HG03095 (cell line): ENCODE data around the gene RRP15.
A peak's percentile ranks its signal among the peaks of the same experiment; 100 is the strongest.

Source experiments
- ATAC-seq: cut with Tn5 transposase; IDR thresholded peaks from one replicate; pipeline ENCODE4 v1.9.1; 2021; ENCODE audit warnings: moderate library complexity; ENCODE audit not compliant: unreplicated experiment

The RRP15 gene

DNA sequence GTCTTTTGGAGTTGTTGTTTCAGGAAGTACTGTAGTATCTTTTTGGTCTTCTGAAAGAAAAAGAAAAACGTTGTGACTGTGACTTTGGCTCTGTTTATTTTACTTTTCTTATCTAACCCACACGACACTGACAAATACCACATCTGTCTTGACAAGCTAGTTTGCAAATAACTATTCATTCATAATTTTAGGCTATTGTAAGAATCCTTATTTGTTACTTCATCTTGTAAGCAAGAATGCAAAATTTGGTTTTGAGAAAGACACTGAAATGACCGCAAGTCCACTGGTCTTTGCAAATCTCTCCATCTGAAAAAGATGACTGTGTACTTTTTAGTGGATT lies 72.8 kb downstream of the RRP15 start:
- ATAC-seq: no peak

DNA sequence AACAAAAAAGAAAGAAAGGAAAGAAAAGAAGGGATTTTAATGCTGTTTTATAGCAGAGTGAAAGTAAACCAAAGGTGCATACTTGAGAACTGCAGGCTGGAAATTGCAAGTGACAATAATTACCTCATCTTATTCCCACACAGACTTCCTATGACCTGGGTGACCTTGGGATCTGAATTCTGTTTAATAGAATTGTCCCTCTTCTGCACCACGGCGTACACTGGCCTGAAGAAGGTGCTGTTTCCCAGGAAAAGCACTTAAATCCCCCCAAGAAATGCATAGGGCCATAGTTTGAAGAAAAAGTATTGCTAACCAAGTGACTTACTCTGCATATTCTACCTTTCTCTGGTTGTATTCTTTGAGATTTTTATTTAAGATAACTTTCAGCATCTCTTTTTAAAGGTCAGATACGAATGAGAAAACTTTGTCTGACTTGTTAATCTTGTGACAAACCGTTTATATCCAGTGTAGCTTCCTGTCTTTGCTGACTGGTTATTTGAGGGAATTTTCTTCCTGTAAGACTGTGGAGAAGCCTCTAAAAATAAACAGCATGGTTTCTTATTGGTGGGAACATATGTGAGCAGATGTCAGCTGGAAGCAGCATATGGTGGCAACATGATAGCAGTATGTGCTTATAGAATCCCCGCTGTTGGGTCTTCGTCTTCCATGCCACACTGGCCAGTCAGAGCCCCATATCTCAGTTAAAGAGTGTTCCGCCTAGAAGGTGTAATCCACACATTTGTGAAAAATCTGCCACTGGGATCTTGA lies 76.4 kb downstream of the RRP15 start:
- no peak for ATAC-seq

DNA sequence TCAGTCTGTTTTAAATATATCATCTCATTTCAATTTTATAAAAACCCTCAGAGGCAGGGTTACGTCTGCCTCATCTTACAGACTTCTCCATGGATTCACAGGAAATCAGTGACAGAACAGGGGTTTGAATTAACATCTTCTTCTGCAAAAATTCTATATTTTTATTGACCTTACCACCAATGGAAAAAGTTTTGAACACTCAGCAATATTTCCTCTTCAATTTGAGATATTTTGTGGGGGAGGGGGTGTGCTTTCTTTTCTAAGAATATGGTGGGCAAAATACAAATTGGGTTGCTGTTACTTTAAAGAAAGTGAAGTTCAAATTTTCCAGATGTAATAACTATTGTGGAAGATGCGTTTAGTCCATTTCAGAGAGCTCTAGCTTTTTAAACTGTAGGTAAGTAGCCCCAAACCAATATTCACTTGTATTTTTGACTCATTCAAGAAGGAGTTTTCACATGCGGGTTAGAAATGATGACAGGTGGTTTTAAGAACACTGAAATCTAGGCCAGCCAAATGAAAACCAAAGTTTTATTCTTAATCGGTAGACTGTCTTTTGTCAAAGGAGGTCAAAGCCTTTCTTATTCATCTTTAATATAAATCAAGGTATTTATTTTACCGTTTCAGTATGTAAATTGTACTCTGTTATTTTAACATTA lies 77.5 kb downstream of the RRP15 start:
- ATAC-seq: no peak

DNA sequence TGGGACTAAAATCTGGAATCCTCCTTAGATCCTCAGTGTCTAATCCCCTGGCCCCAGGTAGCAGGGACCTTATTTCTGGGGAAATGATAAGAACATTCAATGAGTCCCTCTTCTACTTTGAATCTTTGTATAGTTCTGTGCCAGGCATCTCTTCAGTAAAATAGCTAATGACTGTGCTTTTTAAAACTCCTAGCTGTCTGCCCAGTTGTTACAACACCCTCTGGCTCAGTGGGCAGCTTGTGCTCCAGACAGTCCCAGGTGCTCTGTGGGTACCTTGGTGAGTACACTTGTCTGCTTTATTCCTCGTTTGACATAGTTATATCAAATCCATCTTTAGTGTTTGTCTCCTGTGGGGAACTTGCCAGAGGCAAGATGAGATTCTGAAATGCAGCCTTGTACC lies 78.0 kb downstream of the RRP15 start:
- no peak for ATAC-seq

DNA sequence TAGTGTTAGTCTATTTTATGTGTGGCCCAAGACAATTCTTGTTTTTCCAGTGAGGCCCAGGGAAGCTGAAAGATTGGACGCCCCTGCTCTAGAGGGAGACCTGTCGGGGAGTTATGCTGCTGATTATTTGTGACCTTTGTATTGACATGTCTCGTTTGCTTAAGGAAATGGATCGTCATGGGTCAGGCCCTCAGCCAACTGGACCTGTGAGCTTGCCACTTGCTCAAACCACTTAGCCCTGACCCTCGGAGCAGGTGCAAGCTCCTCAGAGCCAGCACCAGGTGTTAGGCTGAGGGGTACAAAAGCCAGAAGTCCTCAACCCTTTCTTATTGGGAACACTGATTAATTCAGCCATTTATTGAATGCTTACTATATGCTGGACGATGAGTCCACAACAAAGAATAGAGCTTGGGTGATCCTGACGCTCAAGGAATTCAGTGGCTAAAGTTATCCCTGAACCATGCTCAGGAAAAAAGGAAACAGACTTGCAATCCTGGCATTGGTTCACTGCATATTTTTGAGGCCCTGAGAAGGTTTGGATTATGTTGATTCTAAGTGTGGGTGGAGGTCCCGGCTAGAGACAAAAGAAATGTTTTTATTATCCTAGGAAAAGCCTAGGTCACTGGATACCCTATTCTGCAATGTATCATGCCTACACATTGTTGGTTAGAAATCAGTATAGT lies 79.1 kb downstream of the RRP15 start:
- ATAC-seq: no peak

DNA sequence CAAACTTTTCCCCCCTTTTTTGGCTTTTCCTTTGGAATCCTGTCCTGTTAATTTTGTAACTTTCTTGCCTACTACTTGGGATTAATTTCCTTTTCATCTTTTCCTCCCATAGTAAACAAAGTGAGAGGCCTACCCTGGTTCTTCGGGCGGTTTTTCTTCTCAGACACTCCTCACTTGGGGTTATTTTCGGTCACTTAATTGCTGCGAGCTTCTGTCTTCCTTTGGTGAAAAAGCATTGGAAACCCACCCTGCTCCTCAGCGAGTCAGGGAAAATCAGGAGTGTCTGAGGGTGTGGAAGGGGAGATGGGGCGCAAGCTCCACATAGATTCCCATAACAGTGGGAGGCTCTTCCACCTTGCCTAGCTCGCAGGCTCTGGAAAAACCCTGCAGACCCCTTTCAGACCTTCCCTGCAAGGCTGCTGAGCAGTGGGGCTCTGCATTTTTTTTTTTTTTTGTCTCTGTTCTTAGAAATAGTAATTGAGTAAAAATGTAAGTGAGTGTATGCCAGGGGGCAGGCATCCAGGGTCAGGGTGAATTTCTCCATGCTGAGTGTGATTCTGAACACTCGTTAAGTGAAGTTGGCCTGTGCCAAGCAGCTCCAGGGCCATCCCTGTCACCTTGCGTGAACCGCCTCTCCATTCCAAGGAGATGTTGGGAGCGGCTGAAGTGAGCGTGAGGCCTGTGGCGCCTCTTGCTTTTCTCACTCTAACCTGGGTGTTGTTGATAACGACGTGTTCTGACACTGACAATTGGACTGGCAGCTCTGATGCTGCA lies 80.3 kb downstream of the RRP15 start:
- ATAC-seq: no peak

DNA sequence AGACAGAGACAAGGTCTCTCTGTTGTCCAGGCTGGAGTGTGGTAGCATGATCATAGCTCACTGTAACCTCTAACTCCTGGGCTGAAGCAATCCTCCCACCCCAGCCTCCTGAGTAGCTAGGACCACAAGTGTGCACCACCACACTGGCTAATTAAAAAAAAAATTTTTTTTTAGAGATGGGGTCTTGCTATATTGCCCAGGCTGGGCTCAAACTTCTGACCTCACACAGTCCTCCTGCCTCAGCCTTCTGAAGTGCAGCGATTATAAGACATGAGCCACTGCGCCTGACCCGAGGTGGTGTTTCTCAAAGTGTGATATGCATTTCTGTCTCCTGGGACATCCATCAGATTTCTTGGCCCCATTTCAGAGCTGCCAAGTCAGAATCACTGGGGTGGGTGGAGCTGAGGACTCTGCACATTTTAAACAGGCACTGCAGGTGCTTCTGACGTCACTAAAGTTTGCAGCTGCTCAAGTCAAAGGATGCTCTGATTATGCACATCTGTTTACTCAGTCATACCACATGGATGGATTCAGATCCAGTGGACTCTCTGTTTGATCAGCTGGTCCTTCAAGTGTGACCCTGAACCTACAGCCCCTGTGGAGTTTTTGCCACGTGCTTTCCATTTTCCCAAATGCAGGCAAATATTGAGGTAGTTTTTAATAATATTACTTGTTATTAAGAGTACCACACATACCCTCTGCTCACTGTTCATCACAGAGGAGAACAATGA lies 81.4 kb downstream of the RRP15 start:
- ATAC-seq: no peak

DNA sequence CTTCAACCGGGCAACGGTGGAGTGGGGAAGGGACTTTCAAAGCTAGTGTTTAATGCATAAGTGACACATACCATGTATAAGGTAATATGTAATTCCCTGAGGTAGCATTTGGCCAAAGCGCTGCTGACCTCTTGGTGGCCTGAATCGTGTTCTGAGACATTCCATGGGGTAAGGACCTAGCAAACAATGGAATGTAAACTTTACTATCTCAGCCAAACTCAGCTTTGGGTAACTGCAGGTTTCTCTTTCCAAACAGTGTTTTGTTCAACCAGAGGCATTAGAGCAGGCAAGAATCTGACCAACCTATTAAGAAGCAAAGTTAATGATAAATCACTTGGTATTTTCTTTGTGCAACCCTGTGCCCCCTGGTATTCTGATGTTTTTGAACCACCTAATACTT lies 82.0 kb downstream of the RRP15 start:
- ATAC-seq: no peak

DNA sequence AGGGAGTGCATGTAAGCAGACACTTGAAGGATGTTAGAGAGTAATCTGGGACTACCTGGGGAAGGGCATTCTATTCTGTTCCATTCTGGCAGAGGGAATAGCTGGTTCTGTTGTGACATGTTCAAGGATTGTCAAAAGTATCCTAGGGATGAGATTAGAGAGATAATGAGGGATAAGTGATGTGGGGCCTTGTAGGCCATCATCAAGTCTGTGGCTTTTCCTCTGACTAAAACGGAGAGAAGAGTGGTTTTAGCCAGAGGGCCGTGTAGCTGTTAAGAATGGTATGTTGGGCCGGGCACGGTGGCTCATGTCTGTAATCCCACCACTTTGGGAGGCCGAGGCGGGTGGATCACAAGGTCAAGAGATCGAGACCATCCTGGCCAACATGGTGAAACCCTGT lies 83.6 kb downstream of the RRP15 start:
- no peak for ATAC-seq

DNA sequence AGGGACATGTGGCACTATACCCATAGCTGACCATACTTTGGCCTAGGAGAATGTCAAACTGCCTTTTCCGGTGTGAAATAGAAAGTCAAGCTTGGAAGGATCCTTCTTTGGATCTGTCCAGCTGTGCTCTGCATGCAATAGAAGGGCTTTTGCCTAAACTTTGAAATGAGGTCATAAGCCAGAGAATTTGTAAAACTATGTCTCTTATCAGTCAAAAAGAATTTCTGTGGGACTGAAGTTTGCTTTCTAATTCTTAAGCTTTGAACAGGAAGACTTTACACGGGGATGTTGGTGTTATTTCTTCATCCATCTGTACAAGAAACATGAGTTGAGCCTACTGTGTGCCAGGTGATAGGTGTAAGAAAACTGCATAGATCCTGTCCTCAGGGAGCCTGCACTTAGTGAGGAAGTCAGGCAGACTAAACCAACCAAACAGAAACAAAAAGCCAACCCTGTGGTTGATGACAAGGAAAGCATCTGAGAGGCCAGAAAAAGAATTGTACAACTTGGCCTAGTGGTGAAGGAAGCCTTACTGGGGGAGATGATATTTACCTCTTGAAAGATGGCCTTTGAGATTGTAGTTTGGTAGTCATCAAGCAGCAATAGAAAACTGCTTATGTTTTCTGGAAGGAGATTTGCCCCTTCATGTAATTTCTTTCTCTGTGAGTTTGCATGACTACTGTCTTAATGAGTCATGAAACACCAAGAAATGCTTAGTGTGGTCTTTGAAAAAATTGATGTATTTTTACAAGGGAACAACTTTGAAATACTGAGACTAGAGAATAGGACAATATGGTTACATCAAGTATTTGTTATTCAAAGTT lies 84.8 kb downstream of the RRP15 start:
- no peak for ATAC-seq

DNA sequence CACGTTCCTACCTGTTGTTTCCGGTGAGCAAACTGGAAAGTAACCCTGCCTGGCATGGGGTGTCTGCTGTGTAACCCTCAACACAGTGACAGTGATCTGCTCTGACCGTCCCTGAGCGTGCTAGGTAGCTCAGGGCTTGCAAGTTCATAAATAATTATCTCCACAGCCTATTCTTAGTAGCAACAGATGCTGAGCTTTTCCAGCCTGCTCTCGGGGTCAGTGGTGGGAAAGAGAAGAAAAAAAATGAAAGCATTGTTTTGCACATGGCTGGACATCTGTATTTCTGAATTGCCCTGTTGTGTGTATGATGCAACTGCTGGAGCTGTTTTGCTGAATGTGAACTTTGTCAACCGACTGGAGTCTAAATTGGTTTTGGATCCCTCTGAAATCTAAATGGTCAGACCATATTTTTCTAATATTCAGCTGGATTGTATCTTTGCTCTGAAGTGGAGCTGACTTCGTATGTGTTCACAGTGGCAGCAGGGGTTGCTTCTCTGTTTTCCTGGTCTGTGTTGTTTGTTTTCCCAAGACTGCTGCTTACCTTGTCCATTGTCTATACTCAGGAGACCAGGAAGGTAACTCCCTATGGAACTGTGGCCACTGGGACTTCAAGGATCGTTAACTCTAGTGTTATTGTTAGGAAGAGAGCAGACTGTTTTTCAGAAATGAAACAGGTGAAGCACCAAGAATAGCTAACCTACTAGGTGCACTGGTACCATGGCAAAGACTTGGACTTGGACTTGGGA lies 87.0 kb downstream of the RRP15 start:
- ATAC-seq: no peak

DNA sequence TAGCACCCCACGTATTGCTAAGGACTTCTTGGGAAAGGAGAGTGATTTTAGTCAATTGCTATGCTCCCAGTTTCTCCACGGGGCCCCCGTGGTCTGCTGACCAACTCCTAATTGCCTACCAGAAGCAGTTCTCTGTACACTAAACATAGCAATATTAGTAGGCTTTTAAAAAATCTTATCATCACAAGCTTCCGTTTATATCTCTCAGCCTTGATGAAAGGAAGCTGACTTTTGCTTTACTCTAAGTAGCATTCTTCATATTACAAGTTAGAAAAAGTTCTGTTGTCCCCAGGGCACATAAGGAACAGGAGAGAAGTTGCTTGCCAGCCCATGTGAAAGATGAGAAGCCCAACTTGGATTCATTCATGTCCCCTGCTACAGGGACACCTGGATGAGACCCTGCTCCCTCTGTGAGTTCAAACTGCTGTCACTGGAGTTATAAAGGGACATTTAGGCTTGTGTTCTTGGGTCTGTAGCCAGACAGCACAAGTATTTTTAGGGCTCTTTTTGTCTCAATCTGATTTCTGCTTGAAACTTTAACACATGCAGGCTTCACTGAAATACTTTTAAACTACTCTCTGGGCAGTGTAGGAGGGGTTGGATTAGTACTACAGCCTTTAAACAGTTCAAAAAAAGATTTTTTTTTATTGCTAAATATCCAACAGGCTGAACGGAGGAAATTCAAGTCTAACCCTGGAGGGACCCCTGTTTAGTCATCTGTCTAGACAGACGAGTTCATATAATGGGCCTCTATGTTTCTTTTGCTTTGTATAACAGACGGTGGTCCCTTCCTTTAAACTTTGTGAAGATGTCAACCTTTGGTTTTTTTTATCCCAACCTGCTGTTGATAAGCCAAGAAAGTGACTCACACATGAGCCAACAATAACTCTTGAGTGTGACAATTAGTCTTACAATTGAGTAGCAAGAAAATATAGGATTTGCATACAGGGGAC lies 89.6 kb downstream of the RRP15 start:
- no peak for ATAC-seq

DNA sequence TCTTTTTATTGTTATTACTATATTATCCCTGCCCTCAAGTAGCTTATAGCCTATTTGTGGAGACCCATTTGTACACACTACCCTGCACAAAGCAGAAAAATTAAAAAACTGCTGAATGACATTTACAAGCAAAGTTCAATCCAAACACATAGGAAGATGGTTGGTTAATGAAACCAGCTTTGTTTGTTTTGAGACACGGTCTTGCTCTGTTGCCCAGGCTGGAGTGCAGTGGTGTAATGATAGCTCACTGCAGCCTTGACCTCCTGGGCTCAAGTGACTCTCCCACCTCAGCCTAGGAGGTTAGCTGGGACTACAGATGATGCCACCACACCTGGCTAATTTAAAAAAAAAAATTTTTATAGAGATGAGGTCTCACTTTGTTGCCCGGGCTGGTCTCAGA lies 91.6 kb downstream of the RRP15 start:
- ATAC-seq: peak; percentile 19

DNA sequence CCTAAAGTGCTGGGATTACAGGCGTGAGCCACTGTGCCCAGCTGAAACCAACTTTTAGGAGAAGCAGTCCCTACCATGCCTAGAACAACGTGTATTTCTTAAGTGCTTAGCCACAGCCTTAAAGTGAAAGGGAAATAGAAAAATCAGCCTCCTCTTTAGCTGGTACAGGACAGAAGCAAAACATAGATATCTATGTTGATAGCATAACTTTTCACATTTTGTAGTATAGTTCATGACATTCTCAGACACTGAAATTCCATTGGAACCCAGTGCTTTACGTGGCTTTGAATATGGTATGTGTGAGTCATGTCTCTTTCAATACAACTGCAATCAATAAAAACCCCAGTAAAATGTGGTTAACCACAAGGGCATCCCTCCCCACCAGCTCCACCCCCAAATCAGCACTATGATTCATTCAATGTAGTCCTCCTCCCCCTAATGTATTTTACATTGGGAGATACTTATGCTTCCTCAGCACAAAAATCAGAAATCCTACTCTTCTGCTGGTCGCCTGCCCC lies 92.1 kb downstream of the RRP15 start:
- peak; percentile 77 for ATAC-seq

DNA sequence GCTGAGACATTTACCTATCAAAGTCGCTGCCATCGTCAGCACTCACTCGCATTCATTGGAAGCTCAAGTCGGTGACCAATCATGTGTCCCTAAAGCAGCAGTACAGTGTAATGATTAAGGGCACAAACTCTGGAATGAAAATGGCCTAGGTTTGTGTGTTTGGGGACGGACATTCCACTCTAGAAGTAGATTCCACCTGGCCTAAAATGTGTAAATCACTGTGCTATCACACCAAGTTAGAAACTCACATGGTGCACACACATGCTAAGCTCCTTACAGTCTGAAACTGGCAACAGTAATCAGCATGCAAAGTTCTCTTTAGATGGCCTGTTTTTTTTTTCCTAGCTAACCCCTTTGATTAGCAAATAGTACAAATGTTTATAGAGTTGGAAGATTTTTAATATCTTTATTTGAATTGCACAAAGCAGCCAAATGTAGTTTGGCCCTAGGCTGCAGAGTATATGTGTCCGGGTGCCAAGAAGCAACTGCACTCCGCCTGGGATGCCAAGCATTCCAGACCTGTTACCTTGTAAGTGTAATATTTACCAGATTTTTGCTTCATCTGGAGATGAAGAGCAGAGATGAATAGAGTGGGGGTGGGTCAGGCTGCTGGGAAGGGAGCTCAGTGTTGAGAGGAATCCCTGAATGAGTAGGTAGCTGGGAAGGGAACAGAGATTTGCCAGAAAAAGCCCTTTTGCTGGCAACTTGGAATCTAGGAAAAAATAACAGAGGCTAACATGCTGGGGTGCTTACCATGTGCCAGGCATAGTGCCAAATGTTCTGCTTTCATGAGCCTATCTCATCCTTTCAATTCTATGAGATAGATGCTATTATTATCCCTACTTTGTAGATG lies 95.3 kb downstream of the RRP15 start:
- ATAC-seq: no peak

DNA sequence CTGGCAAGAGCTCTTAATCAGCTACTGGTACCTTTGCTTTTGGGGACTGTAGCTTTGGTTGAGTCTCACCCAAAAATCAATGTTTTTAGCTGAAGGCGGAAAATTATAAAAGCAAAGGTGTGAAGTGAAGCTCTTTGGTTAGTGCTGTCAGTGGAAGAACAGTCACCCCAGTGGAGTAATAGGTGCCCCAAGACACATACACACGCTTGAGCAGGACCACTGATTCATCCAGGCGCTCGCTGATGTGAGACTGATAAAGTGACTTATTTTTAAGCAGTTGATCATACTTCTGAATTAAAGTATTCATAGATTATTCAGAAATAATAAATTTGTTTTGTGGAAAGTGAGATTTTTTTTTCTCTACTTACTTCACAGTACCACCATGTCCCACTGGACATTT lies 97.2 kb downstream of the RRP15 start:
- ATAC-seq: no peak

DNA sequence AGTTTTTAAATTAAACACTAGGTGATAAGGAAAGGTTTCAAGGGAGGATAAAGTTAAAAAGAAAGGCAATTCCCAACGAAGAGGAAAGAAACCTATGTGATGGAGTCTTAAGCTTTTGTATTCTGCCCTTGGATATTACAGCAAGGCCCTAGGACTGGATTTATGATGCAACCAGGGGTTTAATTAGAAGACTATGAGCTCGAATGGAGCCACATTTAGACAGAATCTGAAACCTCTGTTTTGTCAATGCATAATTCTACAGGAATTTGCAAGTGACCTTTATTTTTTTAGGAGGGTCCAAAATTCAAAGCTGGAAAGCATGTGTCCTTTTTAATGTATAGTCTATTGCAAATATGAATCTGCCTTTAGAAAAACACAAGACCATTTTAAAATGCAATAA lies 98.0 kb downstream of the RRP15 start:
- ATAC-seq: no peak
